Liver (tissue), 3 donors: ENCODE data around the gene TOP1.

Source experiments
- HNF4A ChIP-seq, 2 donors: conservative IDR thresholded peaks; 2 replicates each; pipeline ENCODE4 v1.6.1; 2016; ENCODE audit warnings: antibody characterized with exemption in 2 of 2, mild to moderate bottlenecking in 2 of 2
- HNF4G ChIP-seq: IDR thresholded peaks from 2 replicates; pipeline ENCODE4 v1.6.1; 2016; ENCODE audit warnings: antibody characterized with exemption
- JUND ChIP-seq, 2 donors: IDR thresholded peaks; 2 replicates each; pipeline ENCODE4 v1.6.1; 2016; ENCODE audit warnings: antibody characterized with exemption in 2 of 2
- NR2F2 ChIP-seq: IDR thresholded peaks from 2 replicates; pipeline ENCODE4 v1.6.1; 2016; ENCODE audit warnings: antibody characterized with exemption
- RAD21 ChIP-seq, 2 donors: IDR thresholded peaks; 2 replicates each; pipeline ENCODE4 v1.6.1; 2016; ENCODE audit warnings: antibody characterized with exemption in 2 of 2, mild to moderate bottlenecking in 2 of 2
- TF ChIP-seq, protein P1 (sequence below): fragments of 150-350 bp; IDR thresholded peaks from 2 replicates; pipeline ENCODE4 v1.5.1; 2017; ENCODE audit warnings: improper control_type of control experiment, low read depth, low read length; ENCODE audit not compliant: missing input control
- TF ChIP-seq, protein P2 (sequence below): IDR thresholded peaks from 2 replicates; pipeline ENCODE4 v1.6.1; 2016; ENCODE audit warnings: antibody characterized with exemption
- TF ChIP-seq, protein P3 (sequence below): IDR thresholded peaks from 2 replicates; pipeline ENCODE4 v1.6.1; 2016; ENCODE audit warnings: antibody characterized with exemption
- donor health status: healthy.
- donor health status: healthy.

DNA sequence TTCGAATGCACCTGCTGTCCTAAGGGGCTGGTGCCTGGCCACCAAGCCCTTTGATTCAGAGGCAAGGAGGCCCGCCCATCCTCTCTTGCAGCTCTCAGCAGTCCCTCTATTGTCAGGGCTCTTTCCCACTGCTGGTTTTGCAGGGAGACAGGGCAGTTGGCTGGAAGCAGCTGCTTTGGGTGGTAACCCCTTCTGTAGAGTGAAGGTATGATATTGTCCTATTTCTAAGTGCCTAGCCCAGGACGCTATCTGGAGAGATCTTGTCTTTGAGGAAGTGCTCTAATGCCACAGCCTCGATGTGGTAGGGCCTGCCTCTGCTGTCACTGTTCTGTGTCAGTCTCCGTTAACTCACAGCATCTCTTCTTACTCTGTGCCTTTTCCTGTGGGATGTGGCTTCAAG is 114.3 kb downstream of the TOP1 start:
- TF ChIP-seq, protein P1, sequence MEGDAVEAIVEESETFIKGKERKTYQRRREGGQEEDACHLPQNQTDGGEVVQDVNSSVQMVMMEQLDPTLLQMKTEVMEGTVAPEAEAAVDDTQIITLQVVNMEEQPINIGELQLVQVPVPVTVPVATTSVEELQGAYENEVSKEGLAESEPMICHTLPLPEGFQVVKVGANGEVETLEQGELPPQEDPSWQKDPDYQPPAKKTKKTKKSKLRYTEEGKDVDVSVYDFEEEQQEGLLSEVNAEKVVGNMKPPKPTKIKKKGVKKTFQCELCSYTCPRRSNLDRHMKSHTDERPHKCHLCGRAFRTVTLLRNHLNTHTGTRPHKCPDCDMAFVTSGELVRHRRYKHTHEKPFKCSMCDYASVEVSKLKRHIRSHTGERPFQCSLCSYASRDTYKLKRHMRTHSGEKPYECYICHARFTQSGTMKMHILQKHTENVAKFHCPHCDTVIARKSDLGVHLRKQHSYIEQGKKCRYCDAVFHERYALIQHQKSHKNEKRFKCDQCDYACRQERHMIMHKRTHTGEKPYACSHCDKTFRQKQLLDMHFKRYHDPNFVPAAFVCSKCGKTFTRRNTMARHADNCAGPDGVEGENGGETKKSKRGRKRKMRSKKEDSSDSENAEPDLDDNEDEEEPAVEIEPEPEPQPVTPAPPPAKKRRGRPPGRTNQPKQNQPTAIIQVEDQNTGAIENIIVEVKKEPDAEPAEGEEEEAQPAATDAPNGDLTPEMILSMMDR = no peak
- no peak for TF ChIP-seq HNF4A (conservative IDR thresholded peaks at IDR 0.05)
- TF ChIP-seq, protein P2, sequence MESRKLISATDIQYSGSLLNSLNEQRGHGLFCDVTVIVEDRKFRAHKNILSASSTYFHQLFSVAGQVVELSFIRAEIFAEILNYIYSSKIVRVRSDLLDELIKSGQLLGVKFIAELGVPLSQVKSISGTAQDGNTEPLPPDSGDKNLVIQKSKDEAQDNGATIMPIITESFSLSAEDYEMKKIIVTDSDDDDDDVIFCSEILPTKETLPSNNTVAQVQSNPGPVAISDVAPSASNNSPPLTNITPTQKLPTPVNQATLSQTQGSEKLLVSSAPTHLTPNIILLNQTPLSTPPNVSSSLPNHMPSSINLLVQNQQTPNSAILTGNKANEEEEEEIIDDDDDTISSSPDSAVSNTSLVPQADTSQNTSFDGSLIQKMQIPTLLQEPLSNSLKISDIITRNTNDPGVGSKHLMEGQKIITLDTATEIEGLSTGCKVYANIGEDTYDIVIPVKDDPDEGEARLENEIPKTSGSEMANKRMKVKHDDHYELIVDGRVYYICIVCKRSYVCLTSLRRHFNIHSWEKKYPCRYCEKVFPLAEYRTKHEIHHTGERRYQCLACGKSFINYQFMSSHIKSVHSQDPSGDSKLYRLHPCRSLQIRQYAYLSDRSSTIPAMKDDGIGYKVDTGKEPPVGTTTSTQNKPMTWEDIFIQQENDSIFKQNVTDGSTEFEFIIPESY = no peak
- TF ChIP-seq, protein P3, sequence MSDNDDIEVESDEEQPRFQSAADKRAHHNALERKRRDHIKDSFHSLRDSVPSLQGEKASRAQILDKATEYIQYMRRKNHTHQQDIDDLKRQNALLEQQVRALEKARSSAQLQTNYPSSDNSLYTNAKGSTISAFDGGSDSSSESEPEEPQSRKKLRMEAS = no peak
- TF ChIP-seq JUND (IDR thresholded peaks at IDR 0.05) = no peak
- no peak for TF ChIP-seq HNF4G
- TF ChIP-seq RAD21 (IDR thresholded peaks at IDR 0.05) = no peak
- no peak for TF ChIP-seq NR2F2
